WTC11 (cell line): ENCODE results near the gene PPP1R18. TPM values are rescaled to one million over a fixed set of nuclear protein-coding genes. Genes with fewer than 3 reads are reported as not detected.

ENCODE experiments used
- ATAC-seq: fragments of 200-7000 bp; cut with Tn5 transposase; 2 replicates; pipeline ENCODE4 v1.10.0; 2021; ENCODE audit warnings: mild to moderate bottlenecking, moderate library complexity
- CTCF ChIA-PET: fragments of 300-600 bp; sonication (Branson Sonifier 250); formaldehyde crosslinking; loops from one replicate; lab custom pipeline; 2021; ENCODE audit warnings: antibody characterized with exemption; lab: Charles Lee
- POLR2A ChIA-PET: fragments of 350-600 bp; sonication (Branson Sonifier 250); formaldehyde crosslinking; loops from one replicate; lab custom pipeline; 2021; ENCODE audit warnings: antibody characterized with exemption; lab: Charles Lee
- DNase-seq: peaks from one replicate; pipeline ENCODE4 v3.0.0; 2021; ENCODE audit warnings: low spot score
- H3K27ac Mint-ChIP-seq: 2 replicates; pipeline ENCODE4 v1.8.0; 2021; ENCODE audit warnings: mixed read lengths
- H3K27me3 Mint-ChIP-seq: 2 replicates; pipeline ENCODE4 v1.8.0; 2021; ENCODE audit warnings: low read depth, mild to moderate bottlenecking, moderate library complexity, mixed read lengths
- H3K36me3 Mint-ChIP-seq: 2 replicates; pipeline ENCODE4 v1.8.0; 2021; ENCODE audit warnings: mixed read lengths
- H3K4me1 Mint-ChIP-seq: 2 replicates; pipeline ENCODE4 v1.8.0; 2022; ENCODE audit warnings: mixed read lengths
- H3K4me3 Mint-ChIP-seq: 2 replicates; pipeline ENCODE4 v1.8.0; 2021; ENCODE audit warnings: mild to moderate bottlenecking, moderate library complexity, mixed read lengths
- H3K9me3 Mint-ChIP-seq: 2 replicates; pipeline ENCODE4 v1.8.0; 2021; ENCODE audit warnings: mixed read lengths
- CREB1 ChIP-seq: sonication (generic); formaldehyde crosslinking; IDR thresholded peaks from 2 replicates; pipeline ENCODE4 v1.8.0; 2023; ENCODE audit warnings: mild to moderate bottlenecking, missing genetic modification reagents
- CREM ChIP-seq: sonication (generic); formaldehyde crosslinking; IDR thresholded peaks from 2 replicates; pipeline ENCODE4 v1.8.1; 2022; ENCODE audit warnings: mild to moderate bottlenecking, missing genetic modification reagents, moderate library complexity
- ELF4 ChIP-seq: sonication (generic); formaldehyde crosslinking; IDR thresholded peaks from 2 replicates; pipeline ENCODE4 v1.8.1; 2022; ENCODE audit warnings: low read depth, mild to moderate bottlenecking, moderate library complexity, missing genetic modification reagents
- ETV6 ChIP-seq: sonication (generic); formaldehyde crosslinking; IDR thresholded peaks from 2 replicates; pipeline ENCODE4 v1.8.1; 2022; ENCODE audit warnings: mild to moderate bottlenecking, missing genetic modification reagents
- HMGXB4 ChIP-seq: sonication (generic); formaldehyde crosslinking; IDR thresholded peaks from 2 replicates; pipeline ENCODE4 v1.8.1; 2023; ENCODE audit warnings: mild to moderate bottlenecking, moderate library complexity, missing genetic modification reagents
- KAT7 ChIP-seq: sonication (generic); formaldehyde crosslinking; IDR thresholded peaks from 2 replicates; pipeline ENCODE4 v1.8.1; 2023; ENCODE audit warnings: missing genetic modification reagents, mild to moderate bottlenecking, borderline replicate concordance
- NFE2L1 ChIP-seq: sonication (generic); formaldehyde crosslinking; IDR thresholded peaks from 2 replicates; pipeline ENCODE4 v1.8.1; 2023; ENCODE audit warnings: missing genetic modification reagents
- RELA ChIP-seq: sonication (generic); formaldehyde crosslinking; IDR thresholded peaks from 2 replicates; pipeline ENCODE4 v1.8.1; 2022; ENCODE audit warnings: missing genetic modification reagents, mild to moderate bottlenecking, borderline replicate concordance
- SP1 ChIP-seq: sonication (generic); formaldehyde crosslinking; conservative IDR thresholded peaks from 2 replicates; pipeline ENCODE4 v1.8.1; 2022; ENCODE audit warnings: missing genetic modification reagents
- TEAD1 ChIP-seq: sonication (generic); formaldehyde crosslinking; IDR thresholded peaks from 2 replicates; pipeline ENCODE4 v1.8.0; 2022; ENCODE audit warnings: mild to moderate bottlenecking, missing genetic modification reagents
- ZNF121 ChIP-seq: sonication (generic); formaldehyde crosslinking; IDR thresholded peaks from 2 replicates; pipeline ENCODE4 v1.8.0; 2023; ENCODE audit warnings: missing genetic modification reagents
- ZNF219 ChIP-seq: sonication (generic); formaldehyde crosslinking; IDR thresholded peaks from 2 replicates; pipeline ENCODE4 v1.8.0; 2023; ENCODE audit warnings: missing genetic modification reagents, mild to moderate bottlenecking, borderline replicate concordance
- ZNF263 ChIP-seq: sonication (generic); formaldehyde crosslinking; IDR thresholded peaks from 2 replicates; pipeline ENCODE4 v1.8.1; 2022; ENCODE audit warnings: low read depth, mild to moderate bottlenecking, moderate library complexity, missing genetic modification reagents
- ZNF396 ChIP-seq: fragments of 250-450 bp; sonication (Bioruptor Pico); IDR thresholded peaks from 2 replicates; pipeline ENCODE4 v1.8.0; 2021; ENCODE audit warnings: mild to moderate bottlenecking, moderate library complexity, borderline replicate concordance
- total RNA-seq: library from RNA; stranded (reverse); gene quantifications from 3 replicates; pipeline ENCODE4 v1.2.3, GENCODE V29; 2021
- TF ChIP-seq, protein P1 (sequence below): sonication (generic); formaldehyde crosslinking; IDR thresholded peaks from 2 replicates; pipeline ENCODE4 v1.8.1; 2022; ENCODE audit warnings: mild to moderate bottlenecking, moderate library complexity, missing genetic modification reagents
- TF ChIP-seq, protein P2 (sequence below): sonication (generic); formaldehyde crosslinking; IDR thresholded peaks from 2 replicates; pipeline ENCODE4 v1.8.0; 2022; ENCODE audit warnings: mild to moderate bottlenecking, missing genetic modification reagents
- TF ChIP-seq, protein P3 (sequence below): sonication (generic); formaldehyde crosslinking; IDR thresholded peaks from 2 replicates; pipeline ENCODE4 v1.8.1; 2022; ENCODE audit warnings: low read depth, mild to moderate bottlenecking, moderate library complexity, missing genetic modification reagents, borderline replicate concordance
- TF ChIP-seq, protein P4 (sequence below): sonication (generic); formaldehyde crosslinking; IDR thresholded peaks from 2 replicates; pipeline ENCODE4 v1.8.0; 2022; ENCODE audit warnings: mild to moderate bottlenecking, missing genetic modification reagents

PPP1R18 gene
- total RNA-seq, 1 experiment from 2014 or later = 36.5 TPM

GRCh38 chr6:30686908-30687658 is 638 bp upstream of the PPP1R18 start:
- POLR2A ChIA-PET = interaction anchor here (0.5 to 2.6 kb wide), 7 partner anchors 15 to 193 kb away, joined by 3 to 7 read pairs (median 3); partner anchors contain the start of genes MDC1, MRPS18B and PPP1R10
- no peaks in the 10 kb centered on the region for H3K27me3 Mint-ChIP-seq

GRCh38 chr6:30685157-30686008 is 1.1 kb downstream of the PPP1R18 start:
- no peak for ATAC-seq
- H3K4me1 Mint-ChIP-seq = peaks cover 68% of the 10 kb centered on the region
- no peaks in the 10 kb centered on the region for H3K9me3 Mint-ChIP-seq
- no peaks in the 10 kb centered on the region for H3K27me3 Mint-ChIP-seq
- peak overlapping the region; percentile 80 for H3K4me3 Mint-ChIP-seq
- ChIA-PET CTCF (interaction anchor here (0.6 to 9.7 kb wide), 5 partner anchors 9 to 45 kb away, joined by 3 to 131 read pairs (median 5); partner anchors contain the start of gene MDC1), POLR2A (interaction anchor here (0.5 kb wide), 1 partner anchor 17 kb away, joined by 4 read pairs; no protein-coding TSS in a partner anchor)
- DNase-seq = no peak
- peaks cover 3% of the 10 kb centered on the region for H3K36me3 Mint-ChIP-seq
- TF ChIP-seq ZNF121 (CRISPR knock-in tag) (peak; percentile 20; the same call in 1 of the 2 replicates), CREB1 (CRISPR knock-in tag) (no peak), NFE2L1 (CRISPR knock-in tag) (no peak)
- peak overlapping the region; percentile 7; the same call in 1 of the 2 replicates for H3K27ac Mint-ChIP-seq

More at GRCh38 chr6:30686908-30687658, 638 bp upstream of the PPP1R18 start:
- H3K27ac Mint-ChIP-seq = 0 out of 2 replicates have a peak overlapping the region, but pooled peaks have one; percentile 39
- ATAC-seq (peak; percentile 43), DNase-seq (peak; percentile 92)
- TF ChIP-seq KAT7 (CRISPR knock-in tag) (no peak), RELA (CRISPR knock-in tag) (no peak), ELF4 (CRISPR knock-in tag) (0 out of 2 replicates have a peak, but pooled peaks have one; percentile 87), SP1 (CRISPR knock-in tag) (peak; percentile 71; the same call in 1 of the 2 replicates), TEAD1 (CRISPR knock-in tag) (no peak), ZNF263 (peak; percentile 100), ETV6 (CRISPR knock-in tag) (peak; percentile 61; the same call in 1 of the 2 replicates), ZNF121 (CRISPR knock-in tag) (no peak), ZNF396 (CRISPR knock-in tag) (no peak), HMGXB4 (CRISPR knock-in tag) (peak; percentile 53; the same call in 1 of the 2 replicates), ZNF219 (CRISPR knock-in tag) (no peak), CREM (CRISPR knock-in tag) (0 out of 2 replicates have a peak, but pooled peaks have one; percentile 32)
- TF ChIP-seq, protein P1, sequence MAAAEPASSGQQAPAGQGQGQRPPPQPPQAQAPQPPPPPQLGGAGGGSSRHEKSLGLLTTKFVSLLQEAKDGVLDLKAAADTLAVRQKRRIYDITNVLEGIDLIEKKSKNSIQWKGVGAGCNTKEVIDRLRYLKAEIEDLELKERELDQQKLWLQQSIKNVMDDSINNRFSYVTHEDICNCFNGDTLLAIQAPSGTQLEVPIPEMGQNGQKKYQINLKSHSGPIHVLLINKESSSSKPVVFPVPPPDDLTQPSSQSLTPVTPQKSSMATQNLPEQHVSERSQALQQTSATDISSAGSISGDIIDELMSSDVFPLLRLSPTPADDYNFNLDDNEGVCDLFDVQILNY (CRISPR knock-in tag) = peak; percentile 54; the same call in 1 of the 2 replicates
- TF ChIP-seq, protein P2, sequence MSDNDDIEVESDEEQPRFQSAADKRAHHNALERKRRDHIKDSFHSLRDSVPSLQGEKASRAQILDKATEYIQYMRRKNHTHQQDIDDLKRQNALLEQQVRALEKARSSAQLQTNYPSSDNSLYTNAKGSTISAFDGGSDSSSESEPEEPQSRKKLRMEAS (CRISPR knock-in tag) = peak; percentile 24; the same call in 1 of the 2 replicates
- TF ChIP-seq, protein P3, sequence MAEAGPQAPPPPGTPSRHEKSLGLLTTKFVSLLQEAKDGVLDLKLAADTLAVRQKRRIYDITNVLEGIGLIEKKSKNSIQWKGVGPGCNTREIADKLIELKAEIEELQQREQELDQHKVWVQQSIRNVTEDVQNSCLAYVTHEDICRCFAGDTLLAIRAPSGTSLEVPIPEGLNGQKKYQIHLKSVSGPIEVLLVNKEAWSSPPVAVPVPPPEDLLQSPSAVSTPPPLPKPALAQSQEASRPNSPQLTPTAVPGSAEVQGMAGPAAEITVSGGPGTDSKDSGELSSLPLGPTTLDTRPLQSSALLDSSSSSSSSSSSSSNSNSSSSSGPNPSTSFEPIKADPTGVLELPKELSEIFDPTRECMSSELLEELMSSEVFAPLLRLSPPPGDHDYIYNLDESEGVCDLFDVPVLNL (CRISPR knock-in tag) = 0 out of 2 replicates have a peak, but pooled peaks have one; percentile 21
- TF ChIP-seq, protein P4, sequence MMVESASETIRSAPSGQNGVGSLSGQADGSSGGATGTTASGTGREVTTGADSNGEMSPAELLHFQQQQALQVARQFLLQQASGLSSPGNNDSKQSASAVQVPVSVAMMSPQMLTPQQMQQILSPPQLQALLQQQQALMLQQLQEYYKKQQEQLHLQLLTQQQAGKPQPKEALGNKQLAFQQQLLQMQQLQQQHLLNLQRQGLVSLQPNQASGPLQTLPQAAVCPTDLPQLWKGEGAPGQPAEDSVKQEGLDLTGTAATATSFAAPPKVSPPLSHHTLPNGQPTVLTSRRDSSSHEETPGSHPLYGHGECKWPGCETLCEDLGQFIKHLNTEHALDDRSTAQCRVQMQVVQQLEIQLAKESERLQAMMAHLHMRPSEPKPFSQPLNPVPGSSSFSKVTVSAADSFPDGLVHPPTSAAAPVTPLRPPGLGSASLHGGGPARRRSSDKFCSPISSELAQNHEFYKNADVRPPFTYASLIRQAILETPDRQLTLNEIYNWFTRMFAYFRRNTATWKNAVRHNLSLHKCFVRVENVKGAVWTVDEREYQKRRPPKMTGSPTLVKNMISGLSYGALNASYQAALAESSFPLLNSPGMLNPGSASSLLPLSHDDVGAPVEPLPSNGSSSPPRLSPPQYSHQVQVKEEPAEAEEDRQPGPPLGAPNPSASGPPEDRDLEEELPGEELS = peak; percentile 54; the same call in 1 of the 2 replicates
- CTCF ChIA-PET = interaction anchor here (0.7 to 2.8 kb wide), 8 partner anchors 8 to 194 kb away, joined by 3 to 42 read pairs (median 8); partner anchors contain the start of genes DHX16, FLOT1 and MDC1
- H3K4me1 Mint-ChIP-seq = peaks cover 75% of the 10 kb centered on the region
- H3K36me3 Mint-ChIP-seq = peaks cover 3% of the 10 kb centered on the region; the same call in 1 of the 2 replicates
- peak overlapping the region; percentile 80 for H3K4me3 Mint-ChIP-seq
- H3K9me3 Mint-ChIP-seq = no peaks in the 10 kb centered on the region
